Glomerular visceral epithelial cell (primary cell): ENCODE results near the gene SENP7.
A peak's percentile ranks its signal among the peaks of the same experiment; 100 is the strongest.
"Not testable (repeated sequence)": the region's sequence is repeated elsewhere in the genome, so short reads cannot be mapped to it uniquely, and the experiment has no call there.

Experiments used
- DNase-seq: peaks from one replicate; pipeline ENCODE4 v3.0.0-alpha.2; 2016; ENCODE audit errors: extremely low spot score

SENP7 gene

GRCh38 chr3:101325393-101326134 lies 187.4 kb downstream of the SENP7 start:
- no peak for DNase-seq

- DNase-seq: no peak
Observed at GRCh38 chr3:101320475-101320874, 192.5 kb downstream of the SENP7 start, which contains the start of gene IMPG2. TSS of gene IMPG2 (minus strand) at chr3:101320575. CDS start at chr3:101320372, 203 bp downstream.

GRCh38 chr3:101319531-101319930 lies 193.5 kb downstream of the SENP7 start:
- DNase-seq: no peak

GRCh38 chr3:101312545-101312944 lies 200.5 kb downstream of the SENP7 start:
- DNase-seq: no peak

GRCh38 chr3:101311676-101312075 lies 201.3 kb downstream of the SENP7 start:
- DNase-seq: no peak

GRCh38 chr3:101310978-101311375 lies 202.0 kb downstream of the SENP7 start:
- no peak for DNase-seq

- not testable (repeated sequence) for DNase-seq
Observed at GRCh38 chr3:101308147-101308772, 204.8 kb downstream of the SENP7 start.

- DNase-seq: no peak
Observed at GRCh38 chr3:101303836-101304235, 209.2 kb downstream of the SENP7 start.

- DNase-seq: no peak
Observed at GRCh38 chr3:101303089-101303731, 209.8 kb downstream of the SENP7 start.

GRCh38 chr3:101300073-101300472 lies 212.9 kb downstream of the SENP7 start:
- DNase-seq: no peak

GRCh38 chr3:101292027-101292426 lies 221.0 kb downstream of the SENP7 start:
- no peak for DNase-seq

GRCh38 chr3:101288294-101288693 lies 224.7 kb downstream of the SENP7 start:
- DNase-seq: no peak

- no peak for DNase-seq
Observed at GRCh38 chr3:101284757-101285156, 228.3 kb downstream of the SENP7 start.

- DNase-seq: no peak
Observed at GRCh38 chr3:101281521-101282030, 231.4 kb downstream of the SENP7 start.

- DNase-seq: peak; percentile 7
Observed at GRCh38 chr3:101279765-101280385, 233.1 kb downstream of the SENP7 start.

- no peak for DNase-seq
Observed at GRCh38 chr3:101279162-101279561, 233.8 kb downstream of the SENP7 start.

- no peak for DNase-seq
Observed at GRCh38 chr3:101278727-101279126, 234.3 kb downstream of the SENP7 start.
